NOMO-1 treated with DMSO at 0.1 percent for 48 hours (cell line): ENCODE results near the gene PPP6R2.
"Not testable (repeated sequence)": the region's sequence is repeated elsewhere in the genome, so short reads cannot be mapped to it uniquely, and the experiment has no call there.

Experiments
- DNase-seq: peaks from one replicate; lab custom pipeline; 2025; ENCODE audit not compliant: unreplicated experiment; lab: John Stamatoyannopoulos, UW

Gene PPP6R2

DNA sequence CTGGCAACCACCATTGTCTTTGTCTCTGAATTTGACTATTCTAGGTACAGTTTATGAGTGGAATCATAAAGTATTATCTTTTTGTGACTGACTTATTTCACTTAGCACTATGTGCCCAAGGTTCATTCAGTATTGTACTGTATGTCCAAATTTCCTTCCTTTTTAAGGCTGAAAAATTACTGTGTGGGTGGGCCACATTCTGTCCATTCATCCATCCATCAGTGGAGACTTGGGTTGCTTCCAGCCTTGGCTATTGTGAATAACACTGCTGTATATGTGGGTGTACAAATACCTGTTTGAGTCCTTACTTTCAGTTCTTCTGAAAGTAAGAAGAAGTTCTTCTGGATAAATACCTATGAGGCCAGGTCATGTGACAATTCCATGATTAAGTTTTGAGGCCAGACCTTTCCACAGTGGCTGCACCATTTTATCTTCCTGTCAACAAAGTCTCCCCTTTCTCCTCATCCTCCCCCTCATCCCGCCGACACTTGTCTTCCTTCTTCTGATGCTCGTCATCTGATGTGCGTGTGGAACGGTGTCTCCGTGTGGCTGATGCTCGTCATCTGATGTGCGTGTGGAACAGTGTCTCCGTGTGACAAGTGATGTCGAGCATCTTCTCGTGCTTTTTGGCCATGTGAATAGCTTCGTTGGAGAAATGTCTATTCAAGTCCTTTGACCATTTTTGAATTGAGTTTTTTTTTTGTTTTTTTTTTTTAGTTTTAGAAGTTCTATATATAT, 82.2 kb downstream of the PPP6R2 start:
- no peak for DNase-seq

DNA sequence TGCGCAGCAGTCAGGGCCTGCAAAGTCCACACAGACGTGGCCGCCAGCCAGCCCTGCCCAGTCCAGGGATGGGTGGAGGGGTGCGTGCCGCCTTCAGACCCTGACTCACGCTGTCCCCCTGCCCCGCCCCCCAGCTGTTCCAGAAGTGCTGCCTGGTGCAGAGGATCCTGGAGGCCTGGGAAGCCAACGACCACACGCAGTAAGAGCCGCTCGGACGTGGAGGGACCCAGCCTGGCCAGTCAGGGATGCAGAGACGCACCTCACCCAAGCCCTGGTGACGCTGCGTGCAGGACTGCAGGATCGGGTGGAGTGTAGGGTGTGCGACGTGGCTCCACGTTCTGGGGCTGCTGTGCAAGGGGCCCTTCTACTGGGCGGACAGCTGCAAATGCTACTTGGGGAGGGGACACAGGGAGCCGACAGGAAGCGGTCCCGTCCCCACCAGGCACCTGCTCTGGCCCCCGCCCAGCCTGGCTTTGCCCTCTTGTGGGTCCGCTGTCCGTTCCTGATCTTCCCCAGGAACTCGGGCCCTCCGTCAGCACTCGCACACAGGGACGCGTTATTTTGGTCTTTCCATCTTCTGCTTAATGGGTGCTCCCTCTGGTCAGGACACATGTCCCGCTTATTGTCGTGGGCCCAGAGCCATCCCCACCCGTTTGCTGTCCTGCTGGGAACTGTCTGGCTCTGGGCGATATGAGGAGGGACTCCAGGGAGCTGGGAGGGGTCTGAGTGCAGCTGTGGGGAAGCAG, 89.2 kb downstream of the PPP6R2 start:
- DNase-seq = no peak

DNA sequence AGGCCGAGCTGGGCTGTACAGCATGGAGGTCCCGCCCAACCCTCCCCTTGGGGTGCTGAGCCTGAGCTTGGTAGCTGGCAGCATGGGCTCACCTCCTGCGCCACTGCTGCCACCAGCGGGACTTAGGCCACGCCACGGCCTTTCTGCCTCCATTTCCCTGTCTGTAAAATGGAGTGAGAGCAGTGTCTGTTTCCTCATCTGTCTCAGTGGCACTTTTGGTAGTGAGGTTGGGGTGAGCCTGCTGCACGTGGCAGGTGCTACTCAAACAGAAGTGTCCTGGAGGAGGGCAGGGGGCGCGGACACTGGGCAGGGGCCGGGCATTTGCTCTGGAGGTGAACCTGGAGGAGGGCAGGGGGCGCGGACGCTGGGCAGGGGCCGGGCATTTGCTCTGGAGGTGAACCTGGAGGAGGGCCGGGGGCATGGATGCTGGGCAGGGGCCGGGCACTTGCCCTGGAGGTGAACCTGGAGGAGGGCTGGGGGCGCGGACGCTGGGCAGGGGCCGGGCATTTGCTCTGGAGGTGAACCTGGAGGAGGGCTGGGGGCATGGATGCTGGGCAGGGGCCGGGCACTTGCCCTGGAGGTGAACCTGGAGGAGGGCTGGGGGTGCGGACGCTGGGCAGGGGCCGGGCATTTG, 89.9 kb downstream of the PPP6R2 start:
- not testable (repeated sequence) for DNase-seq

DNA sequence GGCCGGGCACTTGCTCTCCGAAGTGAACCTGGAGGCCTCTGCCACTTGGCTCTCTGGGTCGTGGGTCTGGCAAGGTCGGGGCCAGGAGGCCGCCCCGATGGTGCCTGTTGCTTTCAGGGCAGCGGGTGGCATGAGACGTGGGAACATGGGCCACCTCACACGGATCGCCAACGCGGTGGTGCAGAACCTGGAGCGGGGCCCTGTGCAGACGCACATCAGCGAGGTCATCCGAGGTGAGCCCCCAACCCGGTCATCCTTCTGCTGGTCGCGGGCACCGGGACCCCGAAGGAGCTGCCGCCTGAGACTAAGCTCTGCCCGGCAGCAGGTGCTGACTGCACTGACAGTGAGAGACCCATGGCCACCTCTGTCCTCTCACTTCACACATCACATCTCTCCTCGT, 91.7 kb downstream of the PPP6R2 start:
- no peak for DNase-seq

DNA sequence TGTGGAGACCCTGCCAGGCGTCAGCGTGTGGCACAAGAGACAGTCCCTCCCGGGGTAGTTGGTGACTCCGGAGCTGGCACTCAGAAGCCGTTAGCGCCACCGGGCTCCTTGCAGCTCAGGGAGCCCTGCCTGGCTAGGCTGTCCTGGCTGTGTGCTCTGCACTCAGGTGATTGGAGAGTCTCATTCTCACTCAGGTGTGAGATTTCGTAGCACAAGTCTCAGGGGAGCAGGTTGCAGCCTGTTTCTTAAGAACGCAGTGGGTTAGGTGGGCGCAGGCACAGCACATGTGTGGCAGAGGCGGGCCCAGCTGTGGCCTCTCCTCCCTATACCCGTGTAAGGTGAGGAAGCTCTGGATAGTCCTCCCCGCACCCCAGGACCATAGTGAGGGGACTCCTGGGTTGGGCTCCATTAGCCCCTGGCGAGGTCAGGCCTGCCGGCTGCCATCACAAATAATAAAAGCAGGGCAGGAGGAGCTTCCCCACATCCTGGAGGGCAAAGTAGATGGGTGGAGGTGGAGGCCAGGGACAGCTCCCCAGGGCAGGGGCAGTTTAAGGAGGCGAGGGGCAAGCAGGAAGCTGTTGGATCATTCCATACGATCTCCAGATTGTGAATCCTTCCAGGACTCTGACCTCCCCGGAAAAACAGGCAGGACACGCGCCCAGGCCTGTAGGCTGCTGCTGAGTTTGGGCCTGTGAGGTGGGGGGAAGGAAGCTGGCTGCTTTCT, 92.3 kb downstream of the PPP6R2 start:
- no peak for DNase-seq

DNA sequence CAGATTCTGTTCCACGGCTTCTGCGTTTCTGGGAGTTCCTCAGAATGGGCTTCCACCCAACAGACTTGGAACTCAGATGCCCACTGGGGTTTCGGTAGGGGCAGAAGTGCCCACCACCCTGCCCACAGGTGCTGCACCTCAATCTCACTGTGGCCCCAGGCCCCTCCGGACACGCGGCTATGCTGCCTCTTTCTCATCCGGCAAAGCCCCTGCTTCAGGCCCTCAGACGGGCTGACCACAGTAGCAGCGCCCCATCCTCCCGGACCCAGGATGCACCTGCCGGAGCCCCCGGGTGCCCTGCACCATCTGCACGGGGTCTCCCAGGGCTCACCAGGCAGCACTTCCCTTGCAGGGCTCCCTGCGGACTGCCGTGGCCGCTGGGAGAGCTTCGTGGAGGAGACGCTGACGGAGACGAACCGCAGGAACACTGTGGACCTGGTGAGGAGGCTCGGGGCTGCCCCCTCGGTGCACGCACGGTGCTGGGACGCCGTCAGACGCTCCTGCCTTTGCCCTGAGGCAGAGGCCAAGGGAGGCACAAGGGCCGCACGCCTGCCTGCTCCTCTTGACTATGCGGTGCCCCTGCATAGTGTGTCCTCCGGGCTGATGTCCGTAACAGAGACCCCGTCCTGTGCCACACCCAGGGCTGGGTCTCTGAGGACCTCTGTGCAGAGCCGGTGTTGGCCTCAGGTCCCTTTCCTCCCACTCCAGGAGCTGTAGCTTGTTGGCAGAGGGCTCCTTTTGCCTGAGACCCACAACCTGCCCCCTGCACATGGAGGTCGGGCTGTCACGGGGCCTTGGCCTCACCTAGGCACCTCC, 93.1 kb downstream of the PPP6R2 start:
- DNase-seq = no peak

DNA sequence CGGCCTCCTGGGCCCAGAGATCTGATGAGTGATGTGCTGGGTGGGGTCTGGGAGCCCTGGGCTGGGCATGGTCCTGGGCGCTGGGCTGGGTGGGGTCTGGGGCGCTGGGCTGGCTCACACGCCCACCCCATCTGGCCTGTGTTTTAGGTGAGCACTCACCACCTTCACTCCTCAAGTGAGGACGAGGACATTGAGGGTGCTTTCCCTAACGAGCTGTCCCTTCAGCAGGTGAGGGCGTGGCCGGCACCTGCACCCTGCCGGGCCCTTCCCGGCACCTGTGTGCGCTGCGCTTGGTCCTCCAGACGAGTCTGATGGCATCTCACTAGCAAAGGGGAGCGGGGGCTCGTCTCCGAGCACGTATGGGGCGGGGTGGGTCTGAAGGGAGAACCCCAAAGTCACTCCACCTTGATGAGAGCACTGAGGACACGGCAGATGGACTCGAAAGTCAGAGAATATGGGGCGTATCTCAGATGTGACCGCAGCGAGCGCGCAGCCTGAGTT, 93.8 kb downstream of the PPP6R2 start:
- no peak for DNase-seq

DNA sequence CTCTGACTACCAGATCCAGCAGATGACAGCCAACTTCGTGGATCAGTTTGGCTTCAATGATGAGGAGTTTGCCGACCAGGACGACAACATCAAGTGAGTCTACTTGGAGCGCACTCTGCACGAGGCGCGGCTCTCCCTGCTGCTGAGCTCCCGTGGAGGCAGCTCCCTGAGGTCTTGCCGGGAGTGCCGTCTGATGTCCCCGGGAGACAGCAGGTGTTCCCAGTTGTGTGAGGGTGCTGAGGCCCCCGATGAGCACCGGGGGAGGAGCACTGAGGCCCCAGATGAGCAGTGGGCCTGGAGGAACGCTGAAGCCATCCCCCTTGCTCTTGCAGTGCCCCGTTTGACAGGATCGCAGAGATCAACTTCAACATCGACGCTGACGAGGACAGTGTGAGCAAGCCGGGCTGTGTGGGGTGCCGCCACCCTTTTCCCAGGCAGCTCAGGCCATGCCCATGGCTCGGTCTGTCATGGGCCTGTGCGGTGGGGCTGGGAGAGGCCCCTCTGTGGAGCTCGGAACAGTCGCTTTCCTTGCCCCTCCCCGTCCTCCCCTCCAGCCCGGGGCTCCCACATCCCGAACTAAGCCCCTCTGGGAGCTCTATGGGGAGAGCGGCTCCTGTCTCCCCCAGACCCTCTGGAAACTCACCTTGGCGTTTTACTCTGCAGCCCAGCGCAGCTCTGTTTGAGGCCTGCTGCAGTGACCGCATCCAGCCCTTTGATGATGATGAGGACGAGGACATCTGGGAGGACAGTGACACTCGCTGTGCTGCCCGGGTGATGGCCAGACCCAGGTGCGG, 94.6 kb downstream of the PPP6R2 start:
- DNase-seq = no peak

DNA sequence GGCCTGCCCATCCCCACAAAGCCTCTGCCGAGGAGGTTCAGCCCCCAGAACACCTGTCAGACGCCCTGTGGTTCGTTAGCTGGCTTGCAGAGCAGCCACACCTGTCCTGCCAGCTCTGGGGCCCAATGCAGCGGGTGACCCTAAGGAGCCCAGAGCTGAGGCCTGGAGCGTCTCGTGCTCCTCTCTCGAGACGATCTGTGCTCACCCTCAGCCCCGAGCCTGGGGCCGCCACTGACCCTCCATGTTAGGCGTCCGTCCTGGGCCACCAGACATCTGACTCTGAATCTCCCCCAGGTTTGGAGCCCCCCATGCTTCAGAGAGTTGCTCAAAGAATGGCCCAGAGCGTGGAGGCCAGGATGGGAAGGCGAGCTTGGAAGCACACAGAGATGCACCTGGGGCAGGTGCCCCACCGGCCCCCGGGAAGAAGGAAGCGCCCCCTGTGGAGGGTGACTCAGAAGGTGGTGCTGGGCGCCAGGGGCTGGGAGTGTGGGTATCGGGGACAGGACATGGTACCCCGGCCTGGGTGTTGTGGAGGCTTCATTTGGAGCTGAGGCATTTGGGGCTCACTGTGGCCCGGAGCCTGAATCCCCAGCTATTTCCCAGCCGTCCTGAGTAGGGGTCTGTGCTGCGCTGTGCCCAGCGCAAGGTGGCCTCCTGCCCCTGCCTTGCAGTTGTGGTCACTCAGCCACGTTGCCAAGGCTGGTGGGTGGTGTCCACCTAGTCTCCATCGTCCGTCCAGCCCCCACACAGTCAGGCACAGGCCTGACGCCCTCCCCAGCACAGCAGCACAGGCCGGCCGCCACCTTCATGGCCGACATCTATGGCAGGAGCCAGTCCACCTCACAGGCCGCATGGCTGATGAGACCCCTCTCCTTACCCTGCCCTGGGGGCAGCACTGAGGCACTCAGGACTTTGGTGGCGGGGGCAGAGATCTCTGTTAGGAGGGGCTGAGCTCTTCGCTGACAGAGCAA, 95.5 kb downstream of the PPP6R2 start:
- DNase-seq = no peak

DNA sequence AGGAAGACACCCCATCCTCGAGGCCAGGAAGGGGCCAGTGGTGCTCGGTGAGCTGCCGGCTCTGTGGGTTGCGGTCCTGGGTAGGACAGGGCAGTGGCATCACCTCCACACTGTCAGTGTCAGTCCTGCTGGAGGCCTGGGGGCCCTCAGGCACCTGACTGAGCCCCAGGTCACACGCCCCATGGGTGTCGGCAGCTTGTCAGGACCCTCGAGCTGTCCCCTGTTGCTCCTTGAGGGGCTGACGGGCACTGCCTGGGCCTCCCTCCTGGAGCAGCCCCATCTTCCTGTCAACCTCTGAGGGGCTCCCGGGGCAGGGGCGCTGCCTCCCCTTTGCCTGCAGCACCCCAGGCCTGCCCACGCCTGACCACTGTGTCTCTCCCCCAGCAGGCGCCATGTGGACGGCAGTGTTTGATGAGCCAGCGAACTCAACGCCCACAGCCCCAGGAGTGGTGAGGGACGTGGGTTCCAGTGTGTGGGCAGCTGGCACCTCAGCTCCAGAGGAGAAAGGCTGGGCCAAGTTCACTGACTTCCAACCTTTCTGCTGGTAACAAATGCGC, 96.3 kb downstream of the PPP6R2 start:
- DNase-seq = no peak

DNA sequence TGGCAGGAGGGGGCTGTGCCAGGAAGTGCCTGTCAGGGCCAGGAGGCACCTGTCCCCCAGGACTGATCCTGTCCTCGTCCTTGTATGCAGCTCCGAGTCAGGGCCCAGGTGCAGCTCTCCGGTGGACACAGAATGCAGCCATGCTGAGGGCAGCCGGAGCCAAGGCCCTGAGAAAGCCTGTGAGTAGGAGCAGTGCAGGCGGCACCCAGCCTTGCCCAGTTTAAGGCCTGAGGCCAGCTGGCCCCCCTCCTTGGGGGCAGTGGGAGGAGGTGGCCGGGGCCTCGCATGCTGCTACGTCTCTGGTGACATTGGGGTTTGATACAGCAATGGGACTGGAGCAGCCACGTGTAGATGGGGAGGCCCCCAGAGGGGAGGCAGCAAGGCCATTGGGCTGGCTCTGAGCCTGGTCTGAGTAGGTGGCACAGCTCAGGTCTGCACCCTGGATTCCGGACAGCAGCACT, 96.8 kb downstream of the PPP6R2 start:
- DNase-seq = no peak

DNA sequence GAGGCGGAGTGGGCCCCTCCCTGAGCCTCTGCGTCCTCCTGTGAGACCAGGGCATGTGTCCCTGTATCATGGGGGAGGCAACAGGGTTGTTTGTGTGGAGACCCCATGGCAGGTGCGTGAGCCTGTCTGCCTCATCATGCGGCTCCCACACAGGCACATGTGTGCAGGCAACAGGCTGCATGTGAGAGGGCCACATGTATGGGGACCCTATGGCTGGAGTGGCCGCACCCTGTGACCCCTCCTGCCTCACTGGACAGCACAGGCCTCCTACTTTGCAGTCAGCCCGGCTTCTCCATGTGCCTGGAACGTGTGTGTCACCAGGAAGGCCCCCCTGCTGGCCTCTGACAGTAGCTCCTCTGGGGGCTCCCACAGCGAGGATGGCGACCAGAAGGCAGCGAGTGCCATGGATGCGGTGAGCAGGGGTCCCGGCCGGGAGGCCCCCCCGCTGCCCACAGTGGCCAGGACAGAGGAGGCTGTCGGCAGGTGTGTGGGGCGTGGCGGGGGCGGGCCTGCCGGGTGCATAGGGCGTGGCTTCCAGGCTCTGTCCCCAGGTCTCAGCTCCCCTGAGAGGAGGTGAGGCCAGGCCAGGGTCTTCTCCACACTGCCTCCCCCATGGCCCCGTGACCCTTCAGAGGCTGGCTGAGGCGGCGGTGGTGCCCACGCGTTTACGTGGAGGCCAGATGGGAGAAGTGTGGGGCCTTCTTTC, 97.6 kb downstream of the PPP6R2 start:
- DNase-seq = no peak

DNA sequence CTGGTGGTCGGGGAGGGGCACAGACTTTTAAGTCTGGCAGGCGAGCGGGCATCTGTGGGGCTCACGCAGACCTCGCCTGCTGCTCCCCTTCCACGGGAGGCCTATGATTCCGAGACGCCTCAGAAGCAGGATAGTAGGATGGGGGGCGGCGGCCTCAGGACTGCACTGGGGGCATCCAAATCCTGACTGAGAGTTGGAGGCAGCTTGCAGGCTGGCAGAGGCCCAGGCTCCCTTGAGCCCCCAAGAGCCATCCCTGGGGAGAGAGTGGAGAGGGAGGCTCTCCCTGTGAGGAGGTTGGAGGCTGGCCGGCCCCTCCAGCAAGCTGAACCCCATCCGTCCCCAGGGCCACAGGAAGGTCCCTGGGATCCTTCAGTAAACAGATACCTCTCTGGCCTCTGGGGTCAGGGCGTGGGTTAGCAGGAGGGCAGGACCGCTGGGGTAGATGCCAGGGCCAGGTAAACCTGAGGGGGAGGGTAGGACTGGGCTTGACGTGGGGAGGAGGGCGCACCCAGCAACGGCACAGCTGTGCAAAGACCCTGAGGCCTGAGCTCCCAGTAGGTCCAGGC, 98.4 kb downstream of the PPP6R2 start:
- no peak for DNase-seq

DNA sequence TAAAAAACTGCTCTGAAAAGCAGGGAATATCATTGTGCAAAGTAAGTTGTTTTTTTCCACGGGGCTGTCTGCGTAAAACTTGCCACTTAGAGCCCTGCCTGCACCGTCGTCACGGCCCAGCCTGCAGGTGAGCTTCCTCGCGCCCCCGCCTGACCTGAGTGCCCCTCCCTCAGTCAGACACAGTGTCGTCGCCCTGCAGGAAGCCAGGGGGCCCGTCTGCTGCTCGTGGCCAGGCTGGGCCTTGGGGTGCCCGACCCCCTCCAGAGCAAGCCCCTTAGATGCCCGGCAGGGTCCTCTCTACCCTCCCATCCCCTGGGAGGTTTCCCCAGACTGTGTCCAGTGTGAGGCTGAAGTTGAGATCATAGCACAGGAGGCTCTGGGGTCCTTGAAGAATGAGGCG, 100.1 kb downstream of the PPP6R2 start:
- no peak for DNase-seq

DNA sequence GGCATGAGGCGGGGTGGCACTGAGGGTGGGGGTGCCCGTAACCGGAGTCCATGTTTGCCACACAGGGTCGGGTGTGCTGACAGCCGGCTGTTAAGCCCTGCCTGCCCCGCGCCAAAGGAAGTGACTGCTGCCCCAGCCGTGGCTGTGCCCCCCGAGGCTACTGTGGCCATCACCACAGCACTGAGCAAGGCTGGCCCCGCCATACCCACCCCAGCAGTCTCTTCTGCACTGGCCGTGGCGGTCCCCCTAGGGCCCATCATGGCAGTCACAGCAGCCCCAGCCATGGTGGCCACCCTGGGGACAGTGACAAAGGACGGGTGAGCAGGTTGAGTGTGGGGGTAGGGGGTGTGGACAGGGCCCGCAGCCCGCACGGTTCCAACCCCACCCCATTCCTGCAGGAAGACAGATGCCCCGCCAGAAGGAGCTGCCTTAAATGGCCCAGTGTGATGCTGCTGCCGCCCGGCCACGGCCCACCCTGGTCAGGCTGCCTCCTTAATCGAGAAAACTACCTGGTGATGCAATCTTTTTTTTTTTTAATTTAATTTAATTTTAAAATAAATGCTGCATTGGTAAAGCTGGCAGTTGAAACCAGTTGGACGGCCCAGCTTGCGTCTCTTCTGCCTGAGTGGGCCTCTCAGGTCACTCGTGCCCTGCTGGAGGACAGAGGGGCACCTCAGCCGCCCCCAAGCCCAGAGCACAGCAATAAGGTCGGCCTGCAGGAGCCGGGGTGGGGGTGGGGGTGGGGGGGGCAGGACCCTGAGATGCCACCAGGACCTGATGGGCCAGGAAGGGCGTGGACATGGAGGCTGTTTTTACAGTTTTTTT, 100.9 kb downstream of the PPP6R2 start:
- no peak for DNase-seq

DNA sequence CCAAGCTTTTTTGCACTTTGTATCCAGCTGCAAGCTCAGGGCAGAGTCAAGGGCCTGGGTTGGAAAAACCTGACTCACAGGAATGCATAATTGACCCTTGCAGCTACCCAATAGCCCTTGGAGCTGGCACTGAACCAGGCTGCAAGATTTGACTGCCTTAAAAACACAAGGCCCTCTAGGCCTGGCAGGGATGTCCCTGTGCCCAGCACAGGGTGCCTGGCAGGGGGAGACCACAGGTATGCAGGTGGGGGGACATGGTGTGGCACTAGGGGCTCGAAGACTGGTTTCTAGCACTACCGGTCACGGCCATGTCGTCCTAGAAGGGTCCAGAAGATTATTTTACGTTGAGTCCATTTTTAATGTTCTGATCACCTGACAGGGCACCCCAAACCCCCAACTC, 101.5 kb downstream of the PPP6R2 start:
- DNase-seq = no peak
